ENCODE data around the gene ACOT11.

Gene ACOT11

DNA sequence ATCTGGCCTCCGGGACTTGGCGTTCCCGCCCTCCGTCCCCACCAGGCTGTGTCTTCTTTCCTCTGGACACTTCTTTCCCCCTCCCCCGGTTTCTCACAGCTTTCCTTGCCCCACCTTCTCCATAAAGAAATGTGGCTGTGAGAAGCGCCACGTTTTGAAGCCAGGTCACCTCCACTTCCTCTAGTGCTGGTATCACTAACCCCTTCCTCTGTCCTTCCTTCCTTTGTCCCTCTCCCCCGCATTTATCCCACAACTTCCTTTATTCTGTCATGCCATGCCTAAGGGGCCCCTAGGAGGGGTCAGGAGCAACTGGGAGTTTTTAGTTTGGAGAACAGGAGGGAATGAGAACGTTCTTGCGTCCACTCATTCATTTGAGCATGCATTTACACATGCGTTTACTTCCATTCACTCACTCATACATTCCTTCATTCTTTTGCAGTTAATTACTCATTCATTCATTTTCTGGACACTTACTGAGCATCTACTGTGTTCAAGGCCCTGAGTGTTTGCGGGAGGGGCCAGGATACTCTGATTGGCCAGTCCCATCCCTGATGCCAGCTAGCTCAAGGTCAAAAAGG, 5.0 kb upstream of the ACOT11 start (continued):
- TF ChIP-seq ZNF830 (tag by site-specific recombination; IDR thresholded peaks at IDR 0.05; ENCODE audit: low read depth): no peak
- no peak for TF ChIP-seq SP7 (tag by site-specific recombination; IDR thresholded peaks at IDR 0.05)
- peak; percentile 71 for TF ChIP-seq ZNF366 (tag by site-specific recombination; conservative IDR thresholded peaks at IDR 0.05)

DNA sequence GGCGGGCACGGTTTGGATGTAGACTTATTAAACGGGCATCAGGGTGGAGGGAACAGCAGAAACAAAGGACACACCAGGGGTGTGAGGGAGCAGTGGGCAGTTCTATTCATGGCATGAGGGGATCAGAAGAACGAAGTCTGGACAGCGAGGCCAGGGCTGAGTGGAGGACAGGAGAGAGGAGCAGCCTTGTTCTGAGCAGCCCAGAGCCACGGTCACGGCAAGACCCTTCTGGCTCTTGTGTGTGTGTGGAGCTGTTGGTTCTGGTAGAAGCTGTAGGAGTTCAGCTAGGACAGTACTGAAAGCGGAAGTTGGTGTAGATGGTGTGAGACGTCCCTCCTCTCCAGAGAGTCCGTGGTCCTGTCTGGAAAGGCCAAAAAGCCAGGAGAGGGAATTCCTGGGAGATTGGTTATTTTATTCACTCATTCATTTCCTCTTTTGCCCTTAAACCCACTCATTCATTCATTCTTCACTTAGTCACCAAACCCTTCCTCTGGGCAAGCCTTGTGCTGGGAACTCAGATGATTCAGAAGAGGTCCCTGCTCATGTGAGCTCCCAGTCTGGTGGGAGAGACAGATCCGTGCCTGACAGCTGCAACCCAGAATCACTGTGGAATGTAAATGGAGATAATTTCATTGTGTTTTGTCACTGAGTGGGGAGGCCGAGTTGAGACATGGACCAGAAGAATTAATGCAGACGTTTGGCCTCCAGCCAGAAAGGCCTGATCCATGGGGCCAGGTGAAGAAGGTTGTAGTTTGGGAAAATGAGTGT, 4.1 kb upstream of the ACOT11 start:
- Histone ChIP-seq H3K36me3 (ENCODE audit: control insufficient read depth in 2 of 2, insufficient read depth in 1 of 2, low read length in 2 of 2) (no peaks in the 10 kb centered on the region), H3K27ac (ENCODE audit: extremely low read depth, low read depth, low read length) (no peak overlapping the region), H3K4me3 (ENCODE audit: low read depth, low read length) (no peak overlapping the region), H3K4me1 (ENCODE audit: control insufficient read depth, insufficient read depth, low read length) (no peaks in the 10 kb centered on the region; the same call in 1 of the 2 replicates), H3K9me3 (ENCODE audit: control insufficient read depth, insufficient read depth, low read depth, low read length) (no peaks in the 10 kb centered on the region)
- POLR2A ChIA-PET: interaction anchor here (1.2 kb wide), 1 partner anchor 10 kb away, joined by 4 read pairs; no protein-coding TSS in a partner anchor
- CTCF ChIA-PET: interaction anchor here (0.6 kb wide), 2 partner anchors 26 to 401 kb away, joined by 4 to 8 read pairs; no protein-coding TSS in a partner anchor
- TF ChIP-seq ZNF155 (tag by site-specific recombination; IDR thresholded peaks at IDR 0.05) (no peak), GFI1B (tag by site-specific recombination; IDR thresholded peaks at IDR 0.05) (no peak), ZNF529 (tag by site-specific recombination; IDR thresholded peaks at IDR 0.05; ENCODE audit: insufficient replicate concordance) (no peak), ZNF121 (tag by site-specific recombination; IDR thresholded peaks at IDR 0.05) (no peak)
- TF ChIP-seq, protein P1, sequence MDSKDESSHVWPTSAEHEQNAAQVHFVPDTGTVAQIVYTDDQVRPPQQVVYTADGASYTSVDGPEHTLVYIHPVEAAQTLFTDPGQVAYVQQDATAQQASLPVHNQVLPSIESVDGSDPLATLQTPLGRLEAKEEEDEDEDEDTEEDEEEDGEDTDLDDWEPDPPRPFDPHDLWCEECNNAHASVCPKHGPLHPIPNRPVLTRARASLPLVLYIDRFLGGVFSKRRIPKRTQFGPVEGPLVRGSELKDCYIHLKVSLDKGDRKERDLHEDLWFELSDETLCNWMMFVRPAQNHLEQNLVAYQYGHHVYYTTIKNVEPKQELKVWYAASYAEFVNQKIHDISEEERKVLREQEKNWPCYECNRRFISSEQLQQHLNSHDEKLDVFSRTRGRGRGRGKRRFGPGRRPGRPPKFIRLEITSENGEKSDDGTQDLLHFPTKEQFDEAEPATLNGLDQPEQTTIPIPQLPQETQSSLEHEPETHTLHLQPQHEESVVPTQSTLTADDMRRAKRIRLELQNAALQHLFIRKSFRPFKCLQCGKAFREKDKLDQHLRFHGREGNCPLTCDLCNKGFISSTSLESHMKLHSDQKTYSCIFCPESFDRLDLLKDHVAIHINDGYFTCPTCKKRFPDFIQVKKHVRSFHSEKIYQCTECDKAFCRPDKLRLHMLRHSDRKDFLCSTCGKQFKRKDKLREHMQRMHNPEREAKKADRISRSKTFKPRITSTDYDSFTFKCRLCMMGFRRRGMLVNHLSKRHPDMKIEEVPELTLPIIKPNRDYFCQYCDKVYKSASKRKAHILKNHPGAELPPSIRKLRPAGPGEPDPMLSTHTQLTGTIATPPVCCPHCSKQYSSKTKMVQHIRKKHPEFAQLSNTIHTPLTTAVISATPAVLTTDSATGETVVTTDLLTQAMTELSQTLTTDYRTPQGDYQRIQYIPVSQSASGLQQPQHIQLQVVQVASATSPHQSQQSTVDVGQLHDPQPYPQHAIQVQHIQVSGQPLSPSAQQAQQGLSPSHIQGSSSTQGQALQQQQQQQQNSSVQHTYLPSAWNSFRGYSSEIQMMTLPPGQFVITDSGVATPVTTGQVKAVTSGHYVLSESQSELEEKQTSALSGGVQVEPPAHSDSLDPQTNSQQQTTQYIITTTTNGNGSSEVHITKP (tag by site-specific recombination; IDR thresholded peaks at IDR 0.05): 0 out of 2 replicates have a peak, but pooled peaks have one; percentile 27
- TF ChIP-seq, protein P2, sequence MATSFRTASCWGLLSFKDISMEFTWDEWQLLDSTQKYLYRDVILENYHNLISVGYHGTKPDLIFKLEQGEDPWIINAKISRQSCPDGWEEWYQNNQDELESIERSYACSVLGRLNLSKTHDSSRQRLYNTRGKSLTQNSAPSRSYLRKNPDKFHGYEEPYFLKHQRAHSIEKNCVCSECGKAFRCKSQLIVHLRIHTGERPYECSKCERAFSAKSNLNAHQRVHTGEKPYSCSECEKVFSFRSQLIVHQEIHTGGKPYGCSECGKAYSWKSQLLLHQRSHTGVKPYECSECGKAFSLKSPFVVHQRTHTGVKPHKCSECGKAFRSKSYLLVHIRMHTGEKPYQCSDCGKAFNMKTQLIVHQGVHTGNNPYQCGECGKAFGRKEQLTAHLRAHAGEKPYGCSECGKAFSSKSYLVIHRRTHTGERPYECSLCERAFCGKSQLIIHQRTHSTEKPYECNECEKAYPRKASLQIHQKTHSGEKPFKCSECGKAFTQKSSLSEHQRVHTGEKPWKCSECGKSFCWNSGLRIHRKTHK (tag by site-specific recombination; IDR thresholded peaks at IDR 0.05): no peak

DNA sequence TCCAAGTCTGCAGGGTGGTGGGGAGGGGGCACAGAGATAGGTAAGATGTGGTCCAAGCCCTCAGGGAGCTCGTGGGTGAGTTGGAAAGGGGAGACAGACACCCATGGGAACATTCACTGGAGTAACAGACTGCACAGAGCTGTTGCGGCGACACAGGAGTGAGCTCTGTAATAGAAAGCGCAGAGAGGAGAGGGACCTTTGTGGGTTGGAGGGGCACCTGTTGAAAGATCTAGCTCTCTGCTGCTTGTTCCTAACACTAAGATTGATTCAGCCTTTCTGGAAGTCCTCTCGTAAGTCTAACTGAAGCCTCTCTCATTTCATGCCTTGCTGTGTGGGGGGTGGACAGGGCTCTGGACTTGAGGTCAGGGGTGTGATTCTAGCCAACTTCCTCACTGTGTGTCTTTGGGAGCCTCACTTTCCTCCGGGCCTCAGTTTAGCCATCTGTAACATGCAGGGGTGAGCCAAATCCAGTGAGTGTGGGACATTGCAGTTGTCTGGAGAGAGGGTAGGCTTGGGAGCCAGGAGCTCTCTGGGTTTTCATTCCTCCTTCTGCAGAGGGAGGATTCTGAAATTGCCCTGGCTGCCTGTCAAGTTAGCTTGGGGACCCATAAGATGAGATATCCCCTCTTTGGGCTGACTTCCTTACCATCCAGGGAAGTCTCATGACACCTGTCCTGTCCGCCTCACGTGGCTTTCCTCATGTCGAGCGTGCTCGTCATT, 2.0 kb upstream of the ACOT11 start:
- TF ChIP-seq KLF9 (tag by site-specific recombination; IDR thresholded peaks at IDR 0.05; ENCODE audit: low read depth) (no peak), SCRT1 (tag by site-specific recombination; IDR thresholded peaks at IDR 0.05; ENCODE audit: borderline replicate concordance) (peak; percentile 78; the same call in 1 of the 2 replicates), ZNF521 (tag by site-specific recombination; IDR thresholded peaks at IDR 0.05) (no peak), SCRT2 (tag by site-specific recombination; IDR thresholded peaks at IDR 0.05) (peak; percentile 85)
- Histone ChIP-seq H3K36me3 (ENCODE audit: control insufficient read depth in 2 of 2, insufficient read depth in 1 of 2, low read length in 2 of 2) (no peaks in the 10 kb centered on the region), H3K4me3 (ENCODE audit: low read depth, low read length) (no peak overlapping the region), H3K9me3 (ENCODE audit: control insufficient read depth, insufficient read depth, low read depth, low read length) (no peaks in the 10 kb centered on the region), H3K27ac (ENCODE audit: extremely low read depth, low read depth, low read length) (no peak overlapping the region), H3K4me1 (ENCODE audit: control insufficient read depth, insufficient read depth, low read length) (no peaks in the 10 kb centered on the region; the same call in 1 of the 2 replicates)
- ChIA-PET POLR2A (no interaction called here), CTCF (no interaction called here)
